H1 (cell line): ENCODE results near the gene CACNB1. TPM values are rescaled to one million over a fixed set of nuclear protein-coding genes. Genes with fewer than 3 reads are reported as not detected.

ENCODE experiments used
- CTCF ChIA-PET: fragments of 300-600 bp; sonication (Branson Sonifier 250); formaldehyde crosslinking; loops from one replicate; lab custom pipeline; 2021; ENCODE audit not compliant: partially characterized antibody; lab: Charles Lee
- POLR2A ChIA-PET: fragments of 300-600 bp; sonication (Branson Sonifier 250); formaldehyde crosslinking; loops from one replicate; lab custom pipeline; 2021; ENCODE audit warnings: inconsistent platforms; ENCODE audit not compliant: partially characterized antibody; lab: Charles Lee
- DNase-seq, 2 experiments: peaks; one replicate each; pipeline versions ENCODE4 v3.0.0 to v3.0.0-alpha.2; 2010 to 2022; ENCODE audit warnings: low spot score in 2 of 2, low read depth in 1 of 2, mixed read lengths in 1 of 2
- FAIRE-seq: peaks from 2 replicates; lab custom pipeline; 2011; peaks lifted over from hg19 to GRCh38; lab: Jason Lieb, UNC
- H2AFZ ChIP-seq: 2 replicates; pipeline ENCODE4 v1.8.1; 2012; ENCODE audit warnings: low read length, inconsistent platforms
- H2AK5ac ChIP-seq: 2 replicates; pipeline ENCODE4 v1.6.1; 2013; ENCODE audit warnings: low read depth, low read length
- H2BK120ac ChIP-seq: replicated peaks from 2 replicates; pipeline ENCODE3; 2013; ENCODE audit warnings: low read depth, low read length, inconsistent platforms
- H2BK12ac ChIP-seq: 2 replicates; pipeline ENCODE4 v1.6.1; 2013; ENCODE audit warnings: low read depth, low read length
- H2BK15ac ChIP-seq: 2 replicates; pipeline ENCODE4 v1.6.1; 2013; ENCODE audit warnings: low read length
- H2BK20ac ChIP-seq: 2 replicates; pipeline ENCODE4 v1.6.1; 2013; ENCODE audit warnings: low read length
- H2BK5ac ChIP-seq: 2 replicates; pipeline ENCODE4 v1.6.1; 2013; ENCODE audit warnings: low read depth, low read length
- H3K14ac ChIP-seq: 2 replicates; pipeline ENCODE4 v1.6.1; 2013; ENCODE audit warnings: inconsistent platforms; ENCODE audit not compliant: insufficient read length
- H3K18ac ChIP-seq: 2 replicates; pipeline ENCODE4 v1.6.1; 2013; ENCODE audit warnings: low read length; ENCODE audit errors: extremely low read depth
- H3K23ac ChIP-seq: 2 replicates; pipeline ENCODE4 v1.6.1; 2013; ENCODE audit warnings: inconsistent platforms; ENCODE audit not compliant: insufficient read length
- H3K23me2 ChIP-seq: 2 replicates; pipeline ENCODE4 v1.6.1; 2013; ENCODE audit warnings: low read depth, low read length
- H3K27ac ChIP-seq: 2 replicates; pipeline ENCODE4 v1.6.1; 2011; ENCODE audit warnings: low read depth, low read length, inconsistent platforms
- H3K27me3 ChIP-seq, 4 experiments: replicated peaks in 1 of 4; 1 replicate in 1 of 4; 2 replicates in 3 of 4; pipeline versions ENCODE4 v1.6.1 to v1.8.1; 2011 to 2013; ENCODE audit warnings: low read length in 3 of 4, mild to moderate bottlenecking in 3 of 4, inconsistent platforms in 2 of 4, mixed read lengths in 2 of 4, moderate library complexity in 1 of 4; ENCODE audit not compliant: control insufficient read depth in 3 of 4, insufficient read depth in 3 of 4; ENCODE audit errors: extremely low read depth in 1 of 4
- H3K36me3 ChIP-seq, 4 experiments: 2 replicates each; pipeline versions ENCODE4 v1.6.1 to v1.8.1; 2011 to 2013; ENCODE audit warnings: mild to moderate bottlenecking in 4 of 4, low read length in 3 of 4, moderate library complexity in 2 of 4, control low read depth in 1 of 4, inconsistent platforms in 1 of 4; ENCODE audit not compliant: insufficient read depth in 4 of 4, control insufficient read depth in 2 of 4
- H3K4ac ChIP-seq: replicated peaks from 2 replicates; pipeline ENCODE3; 2013; ENCODE audit warnings: low read length, low read depth, mixed read lengths, inconsistent platforms; ENCODE audit not compliant: insufficient read length
- H3K4me1 ChIP-seq, 4 experiments: replicated peaks in 1 of 4; 1 replicate in 1 of 4; 2 replicates in 3 of 4; pipeline versions ENCODE4 v1.6.1 to v1.8.1; 2011 to 2013; ENCODE audit warnings: low read length in 3 of 4, inconsistent platforms in 2 of 4, mixed read lengths in 1 of 4; ENCODE audit not compliant: insufficient read depth in 4 of 4, control insufficient read depth in 3 of 4
- H3K4me2 ChIP-seq, 2 experiments: 2 replicates each; pipeline versions ENCODE4 v1.6.1 to v1.8.1; 2011 to 2013; ENCODE audit warnings: low read depth in 2 of 2, low read length in 2 of 2, control low read depth in 1 of 2, inconsistent platforms in 1 of 2, mild to moderate bottlenecking in 1 of 2; ENCODE audit not compliant: insufficient read depth in 1 of 2
- H3K4me3 ChIP-seq, 4 experiments: fragments of 200-600, 300-600 bp in 1 of 4; sonication (generic), shearing (Covaris generic), sonication (Bioruptor Twin) in 1 of 4; 2 replicates each; pipeline versions ENCODE4 v1.5.1 to v1.8.1; 2011 to 2016; ENCODE audit warnings: low read length in 4 of 4, low read depth in 3 of 4, control low read depth in 2 of 4, inconsistent platforms in 2 of 4, mild to moderate bottlenecking in 2 of 4, mixed read lengths in 1 of 4, moderate library complexity in 1 of 4; ENCODE audit not compliant: insufficient read depth in 2 of 4; ENCODE audit errors: extremely low read depth in 1 of 4
- H3K56ac ChIP-seq: replicated peaks from 2 replicates; pipeline ENCODE3; 2013; ENCODE audit warnings: low read depth, mild to moderate bottlenecking, mixed read lengths, low read length, inconsistent platforms; ENCODE audit not compliant: insufficient read length
- H3K79me1 ChIP-seq: 2 replicates; pipeline ENCODE4 v1.6.1; 2013; ENCODE audit warnings: low read depth, low read length, control low read depth
- H3K79me2 ChIP-seq, 2 experiments: 2 replicates each; pipeline versions ENCODE4 v1.6.1 to v1.8.1; 2012 to 2013; ENCODE audit warnings: low read length in 2 of 2, mild to moderate bottlenecking in 2 of 2, inconsistent platforms in 1 of 2; ENCODE audit not compliant: insufficient read depth in 2 of 2, control insufficient read depth in 1 of 2
- H3K9ac ChIP-seq, 4 experiments: replicated peaks in 1 of 4; 1 replicate in 1 of 4; 2 replicates in 3 of 4; pipeline versions ENCODE4 v1.6.1 to v1.8.1; 2011 to 2013; ENCODE audit warnings: low read depth in 3 of 4, low read length in 3 of 4, control low read depth in 2 of 4, mild to moderate bottlenecking in 2 of 4, moderate library complexity in 2 of 4, inconsistent platforms in 1 of 4; ENCODE audit errors: extremely low read depth in 1 of 4
- H3K9me3 ChIP-seq, 2 experiments: 2 replicates each; pipeline versions ENCODE4 v1.6.1 to v1.8.1; 2012 to 2013; ENCODE audit warnings: mild to moderate bottlenecking in 2 of 2, moderate library complexity in 2 of 2, control low read depth in 1 of 2, inconsistent platforms in 1 of 2, low read depth in 1 of 2, low read length in 1 of 2, mixed read lengths in 1 of 2; ENCODE audit not compliant: insufficient read depth in 2 of 2
- H4K20me1 ChIP-seq, 2 experiments: replicated peaks in 1 of 2; 2 replicates each; pipeline versions ENCODE3 to v1.8.1; 2011 to 2013; ENCODE audit warnings: inconsistent platforms in 2 of 2, low read length in 2 of 2, mild to moderate bottlenecking in 1 of 2; ENCODE audit not compliant: insufficient read depth in 2 of 2, control insufficient read depth in 1 of 2
- H4K5ac ChIP-seq: 2 replicates; pipeline ENCODE4 v1.6.1; 2013; ENCODE audit warnings: low read length, low read depth, mixed read lengths, inconsistent platforms; ENCODE audit not compliant: insufficient read length
- H4K8ac ChIP-seq: 2 replicates; pipeline ENCODE4 v1.8.0; 2013; ENCODE audit warnings: mild to moderate bottlenecking, moderate library complexity, low read length, inconsistent platforms; ENCODE audit not compliant: insufficient read depth; ENCODE audit errors: extremely low read depth
- H4K91ac ChIP-seq: replicated peaks from 2 replicates; pipeline ENCODE3; 2013; ENCODE audit warnings: low read length, mixed read lengths, inconsistent platforms; ENCODE audit not compliant: insufficient read length
- ASH2L ChIP-seq: fragments of 200-600, 300-600 bp; sonication (generic); IDR thresholded peaks from one replicate; pipeline ENCODE4 v1.7.1; 2017; ENCODE audit warnings: low read length
- BCL11A ChIP-seq, 2 experiments: IDR thresholded peaks; one replicate each; pipeline ENCODE4 v1.6.1; 2011; ENCODE audit warnings: low read depth in 2 of 2, low read length in 2 of 2, mild to moderate bottlenecking in 2 of 2
- JUN ChIP-seq: IDR thresholded peaks from 2 replicates; pipeline ENCODE4 v1.6.1; 2011; ENCODE audit warnings: low read depth, mild to moderate bottlenecking, improper control_type of control experiment, low read length
- KDM4A ChIP-seq: IDR thresholded peaks from one replicate; pipeline ENCODE4 v1.7.1; 2012; ENCODE audit warnings: low read depth, mild to moderate bottlenecking, moderate library complexity, low read length, inconsistent platforms; ENCODE audit not compliant: severe bottlenecking
- SAP30 ChIP-seq: fragments of 300-600 bp; sonication (generic); IDR thresholded peaks from 2 replicates; pipeline ENCODE4 v1.7.1; 2012; ENCODE audit warnings: low read length, moderate library complexity, mild to moderate bottlenecking, inconsistent platforms; ENCODE audit not compliant: insufficient read depth, insufficient replicate concordance
- SP4 ChIP-seq: IDR thresholded peaks from 2 replicates; pipeline ENCODE4 v1.6.1; 2012; ENCODE audit warnings: low read length, inconsistent platforms
- TAF1 ChIP-seq: IDR thresholded peaks from 2 replicates; pipeline ENCODE4 v1.6.1; 2011; ENCODE audit warnings: mild to moderate bottlenecking, low read depth, low read length
- TCF12 ChIP-seq: IDR thresholded peaks from 2 replicates; pipeline ENCODE4 v1.6.1; 2011; ENCODE audit warnings: low read depth, mild to moderate bottlenecking, low read length
- USF2 ChIP-seq: IDR thresholded peaks from 2 replicates; pipeline ENCODE4 v1.6.1; 2011; ENCODE audit warnings: low read length, improper control_type of control experiment
- WGBS, 2 experiments: shearing (Covaris generic) in 1 of 2; methylation state at CpG; one replicate each; pipeline versions ENCODE4 v1.1.6 to v1.1.7; 2013 to 2015; ENCODE audit warnings: low lambda C conversion rate in 2 of 2, mixed read lengths in 2 of 2, inconsistent platforms in 1 of 2, low coverage in 1 of 2, missing lambda C conversion rate in 1 of 2; ENCODE audit not compliant: insufficient replicate concordance in 2 of 2, insufficient coverage in 1 of 2, insufficient read length in 1 of 2; ENCODE audit errors: extremely low coverage in 1 of 2, missing lambda C conversion rate in 1 of 2; 5-methylcytosine and 5-hydroxymethylcytosine counted together
- polyA plus RNA-seq, 7 experiments: library from polyadenylated mRNA; depleted of rRNA in 3 of 7; stranded (reverse) in 5 of 7; unstranded in 2 of 7; fragments of >200 nt in 5 of 7; fragments of 200-250 nt in 2 of 7; gene quantifications; 1 replicate in 5 of 7; 2 replicates in 1 of 7; 4 replicates in 1 of 7; pipeline versions ENCODE4 v1.2.1 to v1.2.3, GENCODE V29; 2011 to 2013; ENCODE audit warnings: missing spikeins in 2 of 7, mixed read lengths in 2 of 7
- total RNA-seq: library from RNA; stranded (reverse); fragmentation: NEBNext Ultra II Directional; extraction: Animal tissue kit (Norgen Biotek cat#: 25700); gene quantifications from 2 replicates; pipeline ENCODE4 v1.2.1, GENCODE V29; 2021
- TF ChIP-seq, protein P1 (sequence below): IDR thresholded peaks from 2 replicates; pipeline ENCODE4 v1.6.1; 2012; ENCODE audit warnings: inconsistent platforms

The CACNB1 gene
- total and polyA plus RNA-seq, 2 of the 8 experiments (the other 6 are each of a cell fraction or from before 2014, with no cell fraction given), result 7.2 to 17.8 TPM

- CTCF ChIA-PET, result interaction anchor here (1.4 to 24.1 kb wide), 4 partner anchors 9 to 45 kb away, joined by 3 to 982 read pairs (median 18); no protein-coding TSS in a partner anchor
- no peak for DNase-seq
- TF ChIP-seq, protein P1, sequence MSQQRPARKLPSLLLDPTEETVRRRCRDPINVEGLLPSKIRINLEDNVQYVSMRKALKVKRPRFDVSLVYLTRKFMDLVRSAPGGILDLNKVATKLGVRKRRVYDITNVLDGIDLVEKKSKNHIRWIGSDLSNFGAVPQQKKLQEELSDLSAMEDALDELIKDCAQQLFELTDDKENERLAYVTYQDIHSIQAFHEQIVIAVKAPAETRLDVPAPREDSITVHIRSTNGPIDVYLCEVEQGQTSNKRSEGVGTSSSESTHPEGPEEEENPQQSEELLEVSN, result no peak
- no peak for TF ChIP-seq TCF12
- no peak for TF ChIP-seq USF2
- no peak for TF ChIP-seq SP4
- TF ChIP-seq TAF1, result no peak
- no peak for TF ChIP-seq KDM4A
- TF ChIP-seq ASH2L, result no peak
- no peak for TF ChIP-seq SAP30
- TF ChIP-seq BCL11A (IDR thresholded peaks at IDR 0.05; ENCODE audit: low read depth in 2 of 2, low read length in 2 of 2), result no peak
- TF ChIP-seq JUN, result no peak
These were observed 24.7 kb upstream of the CACNB1 start for GRCh38 chr17:39222151-39222550.

More at GRCh38 chr17:39222151-39222550, 24.7 kb upstream of the CACNB1 start:
- no peak for FAIRE-seq
- peaks cover 8% of the 10 kb centered on the region; the same call in 1 of the 2 replicates for H3K23me2 ChIP-seq
- POLR2A ChIA-PET, result interaction anchor here (0.6 to 7.8 kb wide), 8 partner anchors 11 to 239 kb away, joined by 3 to 92 read pairs (median 4); partner anchors contain the start of gene CDK12
- 92% methylated on average over 7 of the region's 7 CpGs; no CpG with 5 or more reads in 1 of the 2 experiments for WGBS, 2 experiments
- no peaks in the 10 kb centered on the region for H3K9me3 ChIP-seq
- H2BK15ac ChIP-seq, result no peak overlapping the region
- no peak overlapping the region for H2AFZ ChIP-seq
- H3K56ac ChIP-seq, result no peak overlapping the region
- H3K79me2 ChIP-seq, result no peaks in the 10 kb centered on the region
- H4K8ac ChIP-seq, result no peak overlapping the region
- no peak overlapping the region for H2AK5ac ChIP-seq
- H3K4me2 ChIP-seq, result no peak overlapping the region
- H2BK20ac ChIP-seq, result no peak overlapping the region
- H3K9ac ChIP-seq, result no peak overlapping the region
- no peak overlapping the region for H2BK120ac ChIP-seq
- no peak overlapping the region for H4K91ac ChIP-seq
- H3K79me1 ChIP-seq, result no peaks in the 10 kb centered on the region
- no peak overlapping the region for H4K5ac ChIP-seq
- no peak overlapping the region for H3K18ac ChIP-seq
- no peaks in the 10 kb centered on the region; a peak in 1 of 8 replicates for H3K36me3 ChIP-seq
- H3K14ac ChIP-seq, result no peak overlapping the region
- H4K20me1 ChIP-seq, result no peaks in the 10 kb centered on the region
- no peak overlapping the region for H3K23ac ChIP-seq
- H3K4me3 ChIP-seq, result no peak overlapping the region
- no peak overlapping the region for H2BK12ac ChIP-seq
- H3K4ac ChIP-seq, result no peak overlapping the region
- no peak overlapping the region for H3K27ac ChIP-seq
- H3K4me1 ChIP-seq, result peaks cover 0 to 21% (median 9%) of the 10 kb centered on the region in 4 experiments; a peak in 5 of 7 replicates
- H2BK5ac ChIP-seq, result no peak overlapping the region
- H3K27me3 ChIP-seq, result peaks cover 13 to 44% (median 36%) of the 10 kb centered on the region in 4 experiments
